ENCODE results near the gene CENPW.

CENPW gene

DNA sequence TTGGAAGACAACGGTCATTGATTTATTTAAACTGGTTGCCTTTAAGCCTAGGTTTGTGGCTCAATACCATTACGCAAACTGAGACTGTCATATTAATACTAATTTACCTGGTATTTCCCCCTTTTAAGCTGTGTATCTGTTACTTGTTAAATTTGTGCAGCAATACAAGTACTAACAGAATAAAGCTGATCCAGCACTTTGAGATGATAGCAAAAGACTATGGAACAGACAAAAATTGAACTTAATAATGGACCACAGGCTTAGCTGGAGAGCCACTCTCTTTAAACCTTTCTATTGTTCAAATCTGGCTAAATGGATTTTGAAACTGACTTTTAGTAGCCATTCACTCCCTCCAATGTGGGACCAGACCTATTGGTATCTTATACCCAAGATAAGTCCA lies 6.2 kb upstream of the CENPW start:
- H3K79me2 ChIP-seq (ENCODE audit: insufficient read depth, low read length) = no peaks in the 10 kb centered on the region
- H3K36me3 ChIP-seq (ENCODE audit: insufficient read depth, low read length) = no peaks in the 10 kb centered on the region
- H3K9me2 ChIP-seq (replicated peaks; ENCODE audit: low read depth, low read length) = no peaks in the 10 kb centered on the region
- H3F3A ChIP-seq (ENCODE audit: low read depth) = no peaks in the 10 kb centered on the region
- H3K9me3 ChIP-seq (ENCODE audit: insufficient read depth, low read depth, low read length) = no peaks in the 10 kb centered on the region
- H3K4me1 ChIP-seq (ENCODE audit: insufficient read depth, low read length, poor library complexity, severe bottlenecking) = no peaks in the 10 kb centered on the region
- H3K27me3 ChIP-seq (ENCODE audit: insufficient read depth, low read length, poor library complexity, severe bottlenecking) = no peaks in the 10 kb centered on the region
- TF ChIP-seq EZH2phosphoT487 (IDR thresholded peaks at IDR 0.05; ENCODE audit: borderline replicate concordance) (no peak), CTCF (conservative IDR thresholded peaks at IDR 0.05; ENCODE audit: low read length) (no peak)
- no peak overlapping the region for H3K4me3 ChIP-seq (ENCODE audit: low read length, poor library complexity, severe bottlenecking)
- H3K9ac ChIP-seq (ENCODE audit: low read depth, low read length, poor library complexity, severe bottlenecking) = no peak overlapping the region
- H2AFZ ChIP-seq (ENCODE audit: low read length) = no peak overlapping the region
- H3K4me2 ChIP-seq (ENCODE audit: low read depth, low read length, poor library complexity, severe bottlenecking) = no peak overlapping the region
- H4K20me1 ChIP-seq (ENCODE audit: insufficient read depth, low read length, poor library complexity, severe bottlenecking) = no peaks in the 10 kb centered on the region

DNA sequence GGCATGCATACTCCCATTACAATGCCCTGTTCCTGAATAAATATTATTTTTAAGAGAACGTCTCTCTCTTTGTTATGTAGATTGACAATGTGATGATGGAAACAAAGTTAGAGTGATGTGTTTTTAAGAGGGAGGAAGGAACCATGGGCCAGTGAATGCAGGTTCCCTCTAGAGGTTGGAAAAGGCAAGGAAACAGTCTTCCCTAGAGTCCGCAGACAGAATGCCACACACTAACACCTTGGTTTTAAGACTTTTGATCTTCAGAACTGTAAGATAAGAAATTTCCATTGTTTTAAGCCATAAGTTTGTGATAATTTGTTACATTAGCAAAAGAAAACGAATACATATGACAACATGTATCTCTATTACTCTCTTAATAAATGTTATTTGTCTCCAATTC lies 4.7 kb upstream of the CENPW start:
- Histone ChIP-seq H3K36me3 (ENCODE audit: insufficient read depth, low read length) (no peaks in the 10 kb centered on the region), H4K20me1 (ENCODE audit: insufficient read depth, low read length, poor library complexity, severe bottlenecking) (no peaks in the 10 kb centered on the region), H3K9me2 (replicated peaks; ENCODE audit: low read depth, low read length) (no peaks in the 10 kb centered on the region), H3K9me3 (ENCODE audit: insufficient read depth, low read depth, low read length) (no peaks in the 10 kb centered on the region), H3K4me1 (ENCODE audit: insufficient read depth, low read length, poor library complexity, severe bottlenecking) (no peaks in the 10 kb centered on the region), H3F3A (ENCODE audit: low read depth) (no peaks in the 10 kb centered on the region), H3K4me2 (ENCODE audit: low read depth, low read length, poor library complexity, severe bottlenecking) (no peak overlapping the region), H3K9ac (ENCODE audit: low read depth, low read length, poor library complexity, severe bottlenecking) (no peak overlapping the region), H2AFZ (ENCODE audit: low read length) (no peak overlapping the region), H3K4me3 (ENCODE audit: low read length, poor library complexity, severe bottlenecking) (no peak overlapping the region), H3K27me3 (ENCODE audit: insufficient read depth, low read length, poor library complexity, severe bottlenecking) (no peaks in the 10 kb centered on the region), H3K79me2 (ENCODE audit: insufficient read depth, low read length) (peaks cover 2% of the 10 kb centered on the region; the same call in 1 of the 2 replicates)
- TF ChIP-seq CTCF (conservative IDR thresholded peaks at IDR 0.05; ENCODE audit: low read length) = no peak
- no peak for TF ChIP-seq EZH2phosphoT487 (IDR thresholded peaks at IDR 0.05; ENCODE audit: borderline replicate concordance)

GRCh38 chr6:126337323-126337722 lies 2.6 kb upstream of the CENPW start:
- Histone ChIP-seq H4K20me1 (ENCODE audit: insufficient read depth, low read length, poor library complexity, severe bottlenecking) (peaks cover 16% of the 10 kb centered on the region), H3K4me3 (ENCODE audit: low read length, poor library complexity, severe bottlenecking) (no peak overlapping the region), H3F3A (ENCODE audit: low read depth) (no peaks in the 10 kb centered on the region), H3K9me2 (replicated peaks; ENCODE audit: low read depth, low read length) (no peaks in the 10 kb centered on the region), H3K4me2 (ENCODE audit: low read depth, low read length, poor library complexity, severe bottlenecking) (no peak overlapping the region), H3K27me3 (ENCODE audit: insufficient read depth, low read length, poor library complexity, severe bottlenecking) (no peaks in the 10 kb centered on the region), H3K4me1 (ENCODE audit: insufficient read depth, low read length, poor library complexity, severe bottlenecking) (peaks cover 16% of the 10 kb centered on the region), H3K79me2 (ENCODE audit: insufficient read depth, low read length) (peaks cover 23% of the 10 kb centered on the region), H2AFZ (ENCODE audit: low read length) (no peak overlapping the region), H3K9ac (ENCODE audit: low read depth, low read length, poor library complexity, severe bottlenecking) (no peak overlapping the region), H3K36me3 (ENCODE audit: insufficient read depth, low read length) (no peaks in the 10 kb centered on the region), H3K9me3 (ENCODE audit: insufficient read depth, low read depth, low read length) (no peaks in the 10 kb centered on the region)
- TF ChIP-seq CTCF (conservative IDR thresholded peaks at IDR 0.05; ENCODE audit: low read length) (no peak), EZH2phosphoT487 (IDR thresholded peaks at IDR 0.05; ENCODE audit: borderline replicate concordance) (no peak)
